MCF 10A (cell line): Measurements from ENCODE around the gene TM7SF2. TPM values are rescaled to one million over a fixed set of nuclear protein-coding genes. Genes with fewer than 3 reads are reported as not detected.
A peak's percentile ranks its signal among the peaks of the same experiment; 100 is the strongest.

Source experiments
- BruUV-seq: library from RNA; stranded (reverse); fragments of 400-500 nt; replicated peaks from 2 replicates; lab custom pipeline; 2021; lab: Mats Ljungman, UMichigan
- CTCF ChIA-PET: fragments of 300-600 bp; sonication (Branson Sonifier 250); formaldehyde crosslinking; extraction: SDS; loops from one replicate; lab custom pipeline; 2021; ENCODE audit warnings: antibody characterized with exemption, inconsistent platforms; lab: Yijun Ruan, JAX
- POLR2A ChIA-PET: fragments of 300-600, 350-650 bp; sonication (Branson Sonifier 250); formaldehyde crosslinking; extraction: SDS; loops from one replicate; lab custom pipeline; 2020; ENCODE audit warnings: antibody characterized with exemption, inconsistent platforms; lab: Yijun Ruan, JAX
- DNase-seq: peaks from one replicate; pipeline ENCODE4 v3.0.0-alpha.2; 2018; ENCODE audit not compliant: unreplicated experiment
- H3K27ac Mint-ChIP-seq: one replicate; pipeline ENCODE4 v1.8.0; 2022; ENCODE audit warnings: mild to moderate bottlenecking, low read depth, mixed read lengths; ENCODE audit not compliant: unreplicated experiment
- H3K27me3 Mint-ChIP-seq: one replicate; pipeline ENCODE4 v1.8.0; 2022; ENCODE audit warnings: mixed read lengths; ENCODE audit not compliant: insufficient read depth, unreplicated experiment
- H3K36me3 Mint-ChIP-seq: one replicate; pipeline ENCODE4 v1.8.0; 2022; ENCODE audit warnings: mild to moderate bottlenecking, moderate library complexity, mixed read lengths; ENCODE audit not compliant: insufficient read depth, unreplicated experiment
- H3K4me1 Mint-ChIP-seq: one replicate; pipeline ENCODE4 v1.8.0; 2022; ENCODE audit warnings: mixed read lengths; ENCODE audit not compliant: insufficient read depth, unreplicated experiment
- H3K4me3 Mint-ChIP-seq: one replicate; pipeline ENCODE4 v1.8.0; 2022; ENCODE audit warnings: mild to moderate bottlenecking, moderate library complexity, mixed read lengths; ENCODE audit not compliant: unreplicated experiment
- H3K9me3 Mint-ChIP-seq: one replicate; pipeline ENCODE4 v1.8.0; 2022; ENCODE audit warnings: mixed read lengths; ENCODE audit not compliant: unreplicated experiment
- CTCF ChIP-seq: fragments of 200-600 bp; IDR thresholded peaks from one replicate; pipeline ENCODE4 v1.8.0; 2022; ENCODE audit warnings: antibody characterized with exemption, mild to moderate bottlenecking; ENCODE audit not compliant: unreplicated experiment
- intact Hi-C: fragments of 100-400 bp; cut with micrococcal nuclease; formaldehyde crosslinking; loops from 2 replicates; pipeline ENCODE4 v1.14.1; 2022
- total RNA-seq: library from RNA; stranded (reverse); gene quantifications from 2 replicates; pipeline ENCODE4 v1.2.3, GENCODE V29; 2022

TM7SF2 gene
- total RNA-seq, 1 experiment from 2014 or later = 14.0 TPM

GRCh38 chr11:65130631-65131416 is 19.2 kb downstream of the TM7SF2 start:
- POLR2A ChIA-PET = interaction anchor here (0.6 to 8.2 kb wide), 5 partner anchors 8 to 93 kb away, joined by 3 to 157 read pairs (median 10); partner anchors contain the start of genes CAPN1, FAU, MRPL49 and ZNHIT2
- Mint-ChIP-seq H3K4me1 (peaks cover 20% of the 10 kb centered on the region), H3K27me3 (no peaks in the 10 kb centered on the region), H3K9me3 (no peaks in the 10 kb centered on the region), H3K4me3 (peak overlapping the region; percentile 18), H3K27ac (no peak overlapping the region), H3K36me3 (peaks cover 60% of the 10 kb centered on the region)
- no peak for DNase-seq
- intact Hi-C loops = no loop called here
- no peak for TF ChIP-seq CTCF
- no TSS peak for BruUV-seq
- CTCF ChIA-PET = interaction anchor here (0.6 to 1.1 kb wide), 5 partner anchors 9 to 123 kb away, joined by 3 to 6 read pairs (median 4); partner anchors contain the start of genes FAU and MRPL49

DNA sequence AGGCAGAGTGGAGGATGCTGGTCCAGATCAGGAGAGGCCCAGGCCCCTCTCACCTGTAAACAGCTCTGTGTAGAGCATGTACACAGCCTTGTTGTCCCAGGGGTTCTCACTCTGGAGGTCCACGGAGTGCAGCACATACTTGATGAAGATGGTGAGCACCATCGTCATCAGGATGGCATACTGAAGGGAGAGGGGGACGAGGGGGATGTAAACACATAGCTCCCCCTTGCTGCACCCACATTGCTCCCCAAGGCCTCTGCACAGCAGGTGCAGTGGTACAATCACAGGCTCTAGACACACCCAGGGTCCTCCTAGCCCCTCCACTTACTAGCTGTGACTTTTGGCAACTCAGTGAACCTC is 19.7 kb downstream of the TM7SF2 start:
- Mint-ChIP-seq H3K27me3 (no peaks in the 10 kb centered on the region), H3K4me1 (peaks cover 26% of the 10 kb centered on the region), H3K9me3 (no peaks in the 10 kb centered on the region), H3K36me3 (peaks cover 56% of the 10 kb centered on the region), H3K4me3 (peak overlapping the region; percentile 18), H3K27ac (no peak overlapping the region)
- ChIA-PET POLR2A (interaction anchor here (2.3 to 8.2 kb wide), 3 partner anchors 9 to 50 kb away, joined by 10 to 157 read pairs (median 138); partner anchors contain the start of genes CAPN1, FAU, MRPL49 and ZNHIT2), CTCF (interaction anchor here (0.6 to 1.1 kb wide), 3 partner anchors 9 to 76 kb away, joined by 4 to 6 read pairs (median 4); partner anchors contain the start of genes FAU and MRPL49)
- intact Hi-C loops = no loop called here
- no peak for DNase-seq
- TF ChIP-seq CTCF = no peak
- no TSS peak for BruUV-seq

GRCh38 chr11:65131895-65132237 is 20.2 kb downstream of the TM7SF2 start:
- peaks cover 52% of the 10 kb centered on the region for H3K36me3 Mint-ChIP-seq
- no peak overlapping the region for H3K27ac Mint-ChIP-seq
- ChIA-PET CTCF (interaction anchor here (1.0 kb wide), 1 partner anchor 21 kb away, joined by 4 read pairs; no protein-coding TSS in a partner anchor), POLR2A (interaction anchor here (2.3 to 8.2 kb wide), 3 partner anchors 9 to 49 kb away, joined by 10 to 157 read pairs (median 138); partner anchors contain the start of genes CAPN1, FAU, MRPL49 and ZNHIT2)
- no peak for DNase-seq
- no peak for TF ChIP-seq CTCF
- intact Hi-C loops = no loop called here
- no peaks in the 10 kb centered on the region for H3K9me3 Mint-ChIP-seq
- no TSS peak for BruUV-seq
- H3K4me1 Mint-ChIP-seq = peaks cover 28% of the 10 kb centered on the region
- peak overlapping the region; percentile 99 for H3K4me3 Mint-ChIP-seq
- no peaks in the 10 kb centered on the region for H3K27me3 Mint-ChIP-seq

GRCh38 chr11:65132238-65132987 is 20.7 kb downstream of the TM7SF2 start:
- H3K36me3 Mint-ChIP-seq = peaks cover 46% of the 10 kb centered on the region
- H3K27me3 Mint-ChIP-seq = no peaks in the 10 kb centered on the region
- intact Hi-C loops = no loop called here
- no peaks in the 10 kb centered on the region for H3K9me3 Mint-ChIP-seq
- peaks cover 28% of the 10 kb centered on the region for H3K4me1 Mint-ChIP-seq
- ChIA-PET POLR2A (interaction anchor here (1.4 to 8.2 kb wide), 7 partner anchors 10 to 482 kb away, joined by 3 to 157 read pairs (median 56); partner anchors contain the start of genes CAPN1, FAU, MRPL49 and ZNHIT2), CTCF (interaction anchor here (0.6 kb wide), 1 partner anchor 12 kb away, joined by 3 read pairs; no protein-coding TSS in a partner anchor)
- DNase-seq = no peak
- no TSS peak for BruUV-seq
- peak overlapping the region; percentile 99 for H3K4me3 Mint-ChIP-seq
- H3K27ac Mint-ChIP-seq = peak overlapping the region; percentile 100
- TF ChIP-seq CTCF = no peak
